ENCODE results near the gene AUH. TPM values are rescaled to one million over a fixed set of nuclear protein-coding genes. Genes with fewer than 3 reads are reported as not detected.
"Not testable (repeated sequence)": the region's sequence is repeated elsewhere in the genome, so short reads cannot be mapped to it uniquely, and the experiment has no call there.

The AUH gene
- total RNA-seq, 1 donor from 2014 or later = 24.9 TPM

DNA sequence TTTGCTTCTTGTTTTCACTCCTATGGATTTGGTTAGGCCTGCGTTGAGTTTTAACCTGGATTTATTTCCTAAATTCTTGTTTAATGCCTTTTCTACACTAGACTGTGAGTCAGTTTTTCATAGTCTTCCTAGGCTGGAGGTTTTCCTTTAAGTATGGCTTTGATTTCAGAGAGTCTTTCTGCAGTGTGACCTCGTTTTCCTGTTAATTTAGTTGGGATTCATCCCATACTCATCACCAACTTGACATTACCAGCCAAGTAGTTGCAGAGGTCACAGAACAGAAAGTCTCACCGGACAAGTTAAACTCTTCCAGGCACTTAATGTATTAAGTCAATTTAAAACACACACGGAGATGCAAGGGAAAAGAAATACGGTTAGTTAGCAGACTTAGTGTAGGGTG, 29.7 kb upstream of the AUH start:
- Mint-ChIP-seq H3K4me1 (ENCODE audit: low read depth) (peaks cover 11% of the 10 kb centered on the region), H3K27me3 (no peaks in the 10 kb centered on the region), H3K4me3 (ENCODE audit: low read depth) (no peak overlapping the region), H3K27ac (no peak overlapping the region), H3K36me3 (ENCODE audit: insufficient read depth) (no peaks in the 10 kb centered on the region), H3K9me3 (ENCODE audit: low read depth) (no peaks in the 10 kb centered on the region)
- TF ChIP-seq, protein P1, sequence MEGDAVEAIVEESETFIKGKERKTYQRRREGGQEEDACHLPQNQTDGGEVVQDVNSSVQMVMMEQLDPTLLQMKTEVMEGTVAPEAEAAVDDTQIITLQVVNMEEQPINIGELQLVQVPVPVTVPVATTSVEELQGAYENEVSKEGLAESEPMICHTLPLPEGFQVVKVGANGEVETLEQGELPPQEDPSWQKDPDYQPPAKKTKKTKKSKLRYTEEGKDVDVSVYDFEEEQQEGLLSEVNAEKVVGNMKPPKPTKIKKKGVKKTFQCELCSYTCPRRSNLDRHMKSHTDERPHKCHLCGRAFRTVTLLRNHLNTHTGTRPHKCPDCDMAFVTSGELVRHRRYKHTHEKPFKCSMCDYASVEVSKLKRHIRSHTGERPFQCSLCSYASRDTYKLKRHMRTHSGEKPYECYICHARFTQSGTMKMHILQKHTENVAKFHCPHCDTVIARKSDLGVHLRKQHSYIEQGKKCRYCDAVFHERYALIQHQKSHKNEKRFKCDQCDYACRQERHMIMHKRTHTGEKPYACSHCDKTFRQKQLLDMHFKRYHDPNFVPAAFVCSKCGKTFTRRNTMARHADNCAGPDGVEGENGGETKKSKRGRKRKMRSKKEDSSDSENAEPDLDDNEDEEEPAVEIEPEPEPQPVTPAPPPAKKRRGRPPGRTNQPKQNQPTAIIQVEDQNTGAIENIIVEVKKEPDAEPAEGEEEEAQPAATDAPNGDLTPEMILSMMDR (IDR thresholded peaks at IDR 0.05; ENCODE audit: unreplicated experiment) = no peak
- no peak for DNase-seq (ENCODE audit: low spot score, unreplicated experiment)

DNA sequence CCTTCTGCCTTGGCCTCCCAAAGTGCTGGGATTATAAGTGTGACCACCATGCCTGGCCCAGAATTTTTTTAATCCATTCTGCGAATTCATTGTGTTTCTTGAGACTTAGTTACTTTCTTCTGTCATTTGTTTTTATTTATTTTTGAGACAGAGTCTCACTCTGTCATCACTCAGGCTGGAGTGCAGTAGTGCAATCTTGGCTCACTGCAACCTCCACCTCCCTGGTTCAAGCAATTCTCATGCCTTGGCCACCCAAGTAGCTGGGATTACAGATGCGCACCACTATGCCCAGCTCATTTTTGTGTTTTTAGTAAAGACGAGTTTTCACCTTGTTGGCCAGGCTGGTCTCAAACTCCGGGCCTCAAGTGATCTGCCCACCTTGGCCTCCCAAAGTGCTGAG, 28.0 kb upstream of the AUH start:
- DNase-seq (ENCODE audit: low spot score, unreplicated experiment); H3K27me3 Mint-ChIP-seq; H3K9me3 Mint-ChIP-seq (ENCODE audit: low read depth); H3K4me3 Mint-ChIP-seq (ENCODE audit: low read depth); H3K36me3 Mint-ChIP-seq (ENCODE audit: insufficient read depth); H3K27ac Mint-ChIP-seq: not testable (repeated sequence)
- H3K4me1 Mint-ChIP-seq (ENCODE audit: low read depth) = peaks cover 11% of the 10 kb centered on the region

DNA sequence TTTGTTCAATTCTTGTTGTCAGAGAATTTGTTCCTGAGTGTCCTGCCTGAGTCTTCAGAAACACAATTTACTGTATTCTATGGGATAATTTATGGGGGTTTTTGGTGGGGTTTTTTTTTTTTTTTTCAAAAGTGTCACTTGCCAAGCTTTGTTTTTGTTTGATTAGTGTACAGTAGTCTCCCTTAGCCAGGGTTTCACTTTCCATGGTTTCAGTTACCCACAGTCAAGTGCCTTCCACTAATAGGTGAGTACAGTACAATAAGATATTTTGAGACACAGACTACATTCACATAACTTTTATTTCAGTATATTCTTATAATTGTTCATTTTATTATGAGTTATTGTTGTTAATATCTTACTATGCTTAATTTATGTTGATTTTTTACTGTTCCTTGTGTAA, 25.0 kb upstream of the AUH start:
- no peaks in the 10 kb centered on the region for H3K36me3 Mint-ChIP-seq (ENCODE audit: insufficient read depth)
- H3K27ac Mint-ChIP-seq = no peak overlapping the region

DNA sequence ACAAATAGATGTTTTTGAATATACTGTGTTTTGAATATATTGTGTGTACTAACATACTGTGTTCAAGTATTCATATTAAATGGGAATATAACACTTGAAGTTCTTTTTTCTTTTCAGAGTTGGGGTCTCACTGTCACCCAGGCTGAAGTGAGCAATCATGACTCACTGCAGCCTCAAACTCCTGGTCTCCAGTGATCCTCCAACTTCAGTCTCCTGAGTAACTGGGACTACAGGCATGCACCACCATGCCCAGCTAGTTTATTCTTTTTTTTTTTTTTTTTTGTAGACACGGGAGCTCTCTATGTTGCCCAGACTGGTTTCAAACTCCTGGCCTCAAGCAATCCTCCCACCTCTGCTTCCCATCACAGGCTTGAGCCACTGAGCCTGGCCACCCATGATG, 23.2 kb upstream of the AUH start:
- H3K9me3 Mint-ChIP-seq (ENCODE audit: low read depth) = no peaks in the 10 kb centered on the region
- no peak overlapping the region for H3K4me3 Mint-ChIP-seq (ENCODE audit: low read depth)
- H3K4me1 Mint-ChIP-seq (ENCODE audit: low read depth) = peaks cover 9% of the 10 kb centered on the region
- H3K27me3 Mint-ChIP-seq = no peaks in the 10 kb centered on the region
- no peak overlapping the region for H3K27ac Mint-ChIP-seq
- TF ChIP-seq, protein P1 (IDR thresholded peaks at IDR 0.05; ENCODE audit: unreplicated experiment) = no peak
- no peak for DNase-seq (ENCODE audit: low spot score, unreplicated experiment)
- H3K36me3 Mint-ChIP-seq (ENCODE audit: insufficient read depth) = no peaks in the 10 kb centered on the region

More for the DNA sequence above, 25.0 kb upstream of the AUH start:
- Mint-ChIP-seq H3K27me3 (no peaks in the 10 kb centered on the region), H3K4me3 (ENCODE audit: low read depth) (no peak overlapping the region), H3K4me1 (ENCODE audit: low read depth) (peaks cover 9% of the 10 kb centered on the region), H3K9me3 (ENCODE audit: low read depth) (no peaks in the 10 kb centered on the region)
- TF ChIP-seq, protein P1 (IDR thresholded peaks at IDR 0.05; ENCODE audit: unreplicated experiment) = no peak
- DNase-seq (ENCODE audit: low spot score, unreplicated experiment) = no peak

DNA sequence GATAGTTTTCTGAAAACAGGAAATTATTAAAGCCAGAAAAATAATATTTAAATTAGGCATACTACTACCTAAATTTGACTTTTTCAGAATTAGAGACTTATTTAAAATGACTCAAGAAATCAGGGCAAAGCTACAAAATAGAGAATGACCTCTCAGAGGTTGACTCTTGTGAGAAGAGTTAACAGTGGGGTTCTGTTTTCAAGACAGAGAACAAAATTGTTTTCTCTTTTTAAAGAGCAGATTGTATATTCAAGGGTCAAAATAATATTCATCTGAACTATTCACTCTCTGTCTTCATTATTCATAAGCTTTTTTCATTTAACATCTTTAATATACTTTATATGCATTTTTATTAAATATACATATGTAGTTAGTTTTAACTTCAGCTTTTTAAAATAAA, 21.9 kb upstream of the AUH start:
- Mint-ChIP-seq H3K4me3 (ENCODE audit: low read depth) (no peak overlapping the region), H3K9me3 (ENCODE audit: low read depth) (no peaks in the 10 kb centered on the region), H3K27me3 (no peaks in the 10 kb centered on the region)

DNA sequence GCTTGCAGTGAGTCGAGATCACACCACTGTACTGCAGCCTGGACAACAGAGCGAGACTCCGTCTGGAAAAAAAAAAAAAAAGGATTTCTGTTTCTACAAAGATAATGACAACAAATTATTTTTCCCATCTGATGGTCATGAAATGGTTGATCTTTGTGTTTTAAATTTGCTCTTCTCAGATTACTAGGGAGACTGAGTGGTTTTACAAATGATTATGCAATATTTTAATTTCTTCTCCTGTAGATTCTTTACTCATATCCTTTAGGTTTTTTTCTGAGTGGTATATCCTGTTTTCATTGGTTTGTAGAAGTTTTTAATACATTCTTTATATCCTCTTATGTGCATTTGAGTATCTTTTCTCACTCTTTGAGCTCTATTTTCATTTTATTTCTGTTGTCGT, 20.6 kb upstream of the AUH start:
- Mint-ChIP-seq H3K4me3 (ENCODE audit: low read depth) (no peak overlapping the region), H3K36me3 (ENCODE audit: insufficient read depth) (no peaks in the 10 kb centered on the region), H3K27me3 (no peaks in the 10 kb centered on the region), H3K4me1 (ENCODE audit: low read depth) (peaks cover 3% of the 10 kb centered on the region), H3K9me3 (ENCODE audit: low read depth) (peaks cover 5% of the 10 kb centered on the region), H3K27ac (no peak overlapping the region)
- DNase-seq (ENCODE audit: low spot score, unreplicated experiment) = no peak
- TF ChIP-seq, protein P1 (IDR thresholded peaks at IDR 0.05; ENCODE audit: unreplicated experiment) = no peak

More for the DNA sequence above, 21.9 kb upstream of the AUH start:
- DNase-seq (ENCODE audit: low spot score, unreplicated experiment) = no peak
- Mint-ChIP-seq H3K36me3 (ENCODE audit: insufficient read depth) (no peaks in the 10 kb centered on the region), H3K4me1 (ENCODE audit: low read depth) (peaks cover 9% of the 10 kb centered on the region), H3K27ac (no peak overlapping the region)
- TF ChIP-seq, protein P1 (IDR thresholded peaks at IDR 0.05; ENCODE audit: unreplicated experiment) = no peak

Data from progenitor cell of endocrine pancreas (in vitro differentiated cells).